Activated CD4-positive, alpha-beta T cell treated with anti-CD3 and anti-CD28 coated beads, Interleukin-2, amount 50 U/mL, for 24 hours (primary cell): Measurements from ENCODE around the gene CNNM4.
A peak's percentile ranks its signal among the peaks of the same experiment; 100 is the strongest.

Experiments used
- DNase-seq, 2 donors: peaks; one replicate each; pipeline ENCODE4 v3.0.0-alpha.2; 2020; ENCODE audit warnings: low read depth in 1 of 2, low spot score in 1 of 2

CNNM4 gene

GRCh38 chr2:96760036-96760985 is at the start of gene CNNM4:
Gene CNNM4, plus strand, starts transcription at chr2:96760902. Its CDS starts 98 bp downstream, at chr2:96761000.
- DNase-seq = peak; percentile 85

GRCh38 chr2:96710985-96711384 is 49.7 kb upstream of the CNNM4 start:
- no peak for DNase-seq

- DNase-seq = no peak
Measured at GRCh38 chr2:96715658-96716057, 45.0 kb upstream of the CNNM4 start.

GRCh38 chr2:96716388-96716787 is 44.3 kb upstream of the CNNM4 start:
- DNase-seq = no peak

- DNase-seq = no peak
Measured at GRCh38 chr2:96726131-96726530, 34.6 kb upstream of the CNNM4 start.

- no peak for DNase-seq
Measured at GRCh38 chr2:96727431-96727830, 33.3 kb upstream of the CNNM4 start.

- DNase-seq = no peak
Measured at GRCh38 chr2:96729748-96730147, 31.0 kb upstream of the CNNM4 start.

- DNase-seq = no peak
Measured at GRCh38 chr2:96730212-96730611, 30.5 kb upstream of the CNNM4 start.

- no peak for DNase-seq
Measured at GRCh38 chr2:96733931-96734330, 26.8 kb upstream of the CNNM4 start.

GRCh38 chr2:96734880-96735583 is 25.7 kb upstream of the CNNM4 start:
- no peak for DNase-seq

- no peak for DNase-seq
Measured at GRCh38 chr2:96737251-96737650, 23.5 kb upstream of the CNNM4 start.

GRCh38 chr2:96737831-96738230 is 22.9 kb upstream of the CNNM4 start:
- no peak for DNase-seq

GRCh38 chr2:96739076-96739632 is 21.5 kb upstream of the CNNM4 start:
- no peak for DNase-seq

GRCh38 chr2:96739633-96740428 is 20.9 kb upstream of the CNNM4 start, which contains the start of gene LMAN2L:
Gene LMAN2L, minus strand, starts transcription at chr2:96740064. Its CDS starts 24 bp downstream, at chr2:96740040.
- DNase-seq = peak; percentile 82 to 97

GRCh38 chr2:96747061-96747617 is 13.6 kb upstream of the CNNM4 start:
- DNase-seq = no peak

GRCh38 chr2:96751800-96752199 is 8.9 kb upstream of the CNNM4 start:
- DNase-seq = no peak

GRCh38 chr2:96753661-96754282 is 6.9 kb upstream of the CNNM4 start:
- DNase-seq = no peak

GRCh38 chr2:96754317-96754716 is 6.4 kb upstream of the CNNM4 start:
- no peak for DNase-seq

GRCh38 chr2:96756788-96757476 is 3.8 kb upstream of the CNNM4 start:
- no peak for DNase-seq

- DNase-seq = no peak
Measured at GRCh38 chr2:96757477-96757860, 3.2 kb upstream of the CNNM4 start.
